Lower lobe of right lung (tissue), 2 donors: ENCODE results near the gene CERT1. TPM values are rescaled to one million over a fixed set of nuclear protein-coding genes. Genes with fewer than 3 reads are reported as not detected.

Experiments
- ATAC-seq, 2 donors: fragments of 200-7000 bp; cut with Tn5 transposase; one replicate each; pipeline ENCODE4 v1.9.1; 2020 to 2022; ENCODE audit warnings: mild to moderate bottlenecking in 2 of 2, moderate library complexity in 2 of 2
- DNase-seq: peaks from one replicate; pipeline ENCODE4 v3.0.0-alpha.2; 2020
- H3K27ac ChIP-seq: fragments of 200-600 bp; one replicate; pipeline ENCODE4 v1.8.0; 2022
- H3K27me3 ChIP-seq: fragments of 200-600 bp; one replicate; pipeline ENCODE4 v1.8.0; 2022; ENCODE audit warnings: low read depth
- H3K36me3 ChIP-seq: fragments of 200-600 bp; one replicate; pipeline ENCODE4 v1.8.0; 2022; ENCODE audit warnings: mild to moderate bottlenecking
- H3K4me1 ChIP-seq: fragments of 200-600 bp; one replicate; pipeline ENCODE4 v1.8.0; 2022
- H3K4me3 ChIP-seq: fragments of 200-600 bp; one replicate; pipeline ENCODE4 v1.8.0; 2022; ENCODE audit warnings: mild to moderate bottlenecking
- H3K9me3 ChIP-seq: fragments of 200-600 bp; one replicate; pipeline ENCODE4 v1.8.0; 2022
- CTCF ChIP-seq: fragments of 200-600 bp; IDR thresholded peaks from one replicate; pipeline ENCODE4 v1.8.0; 2022; ENCODE audit warnings: antibody characterized with exemption, mild to moderate bottlenecking
- intact Hi-C: fragments of 100-400 bp; cut with DNase I; formaldehyde crosslinking; loops from one replicate; pipeline ENCODE4 v1.11.0; 2022
- total RNA-seq: library from RNA; stranded (reverse); fragmentation: NEBNext Ultra II Directional; extraction: Animal tissue kit (Norgen Biotek cat#: 25700); gene quantifications from one replicate; pipeline ENCODE4 v1.2.1, GENCODE V29; 2021
- donor health status: DM: no; HTN: yes; CAD: no; lungs with severe emphysema.

Gene CERT1
- total RNA-seq, 1 donor from 2014 or later: 70.9 TPM

DNA sequence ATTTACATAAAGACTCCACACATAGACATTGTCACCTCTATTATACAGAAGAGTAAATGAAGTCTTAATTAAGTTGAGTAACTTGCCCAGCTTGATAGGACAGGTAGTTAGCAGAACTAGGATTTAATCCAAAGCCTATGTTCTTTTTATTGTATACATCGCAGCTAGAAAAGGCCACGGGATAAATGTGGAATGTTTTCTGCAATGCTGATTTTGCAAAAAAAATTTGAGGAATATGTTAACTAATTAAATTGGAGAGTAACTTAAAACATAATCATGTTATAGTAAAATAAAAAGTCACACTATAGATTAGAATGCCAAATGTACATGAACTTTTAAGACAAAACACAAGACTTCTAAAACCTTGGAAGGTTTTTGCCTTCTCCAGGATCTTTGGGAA, 41.3 kb upstream of the CERT1 start:
- intact Hi-C loops: no loop called here
- no peak for ATAC-seq
- Histone ChIP-seq H3K9me3 (no peaks in the 10 kb centered on the region), H3K27ac (no peak overlapping the region), H3K4me3 (no peak overlapping the region), H3K36me3 (peaks cover 27% of the 10 kb centered on the region), H3K27me3 (no peaks in the 10 kb centered on the region), H3K4me1 (no peaks in the 10 kb centered on the region)
- no peak for TF ChIP-seq CTCF
- no peak for DNase-seq

DNA sequence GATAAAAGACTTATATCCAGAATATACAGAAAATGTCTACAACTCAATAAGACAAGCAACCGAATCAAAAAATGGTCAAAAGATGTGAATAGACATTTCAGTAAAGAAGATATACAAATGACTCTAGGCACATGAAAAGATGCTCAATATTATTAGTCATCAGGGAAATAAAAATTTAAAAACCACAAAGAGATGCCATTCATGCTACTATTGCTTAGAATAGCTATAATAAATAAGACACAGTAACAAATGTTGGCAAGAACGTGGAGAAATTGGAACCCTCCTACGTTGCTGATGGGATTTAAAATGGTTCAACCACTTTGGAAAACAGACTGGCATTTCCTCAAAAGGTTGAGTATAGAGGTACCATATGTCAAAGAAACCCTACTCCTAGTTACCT, 40.0 kb upstream of the CERT1 start:
- peaks cover 27% of the 10 kb centered on the region for H3K36me3 ChIP-seq
- no peak overlapping the region for H3K27ac ChIP-seq
- no peak for ATAC-seq
- no peak overlapping the region for H3K4me3 ChIP-seq
- H3K4me1 ChIP-seq: no peaks in the 10 kb centered on the region
- no peak for DNase-seq
- TF ChIP-seq CTCF: no peak
- H3K9me3 ChIP-seq: no peaks in the 10 kb centered on the region
- intact Hi-C loops: no loop called here
- no peaks in the 10 kb centered on the region for H3K27me3 ChIP-seq

GRCh38 chr5:75550597-75550996, 39.2 kb upstream of the CERT1 start:
- intact Hi-C loops: no loop called here
- no peak for ATAC-seq
- TF ChIP-seq CTCF: no peak

GRCh38 chr5:75547812-75548211, 36.4 kb upstream of the CERT1 start:
- H3K36me3 ChIP-seq: peaks cover 13% of the 10 kb centered on the region
- H3K9me3 ChIP-seq: no peaks in the 10 kb centered on the region
- H3K4me3 ChIP-seq: no peak overlapping the region
- no peak for TF ChIP-seq CTCF
- intact Hi-C loops: no loop called here
- H3K27ac ChIP-seq: no peak overlapping the region
- no peaks in the 10 kb centered on the region for H3K27me3 ChIP-seq
- DNase-seq (no peak), ATAC-seq (peak in 1 of 2 donors; percentile 49)
- H3K4me1 ChIP-seq: no peaks in the 10 kb centered on the region

More at GRCh38 chr5:75550597-75550996, 39.2 kb upstream of the CERT1 start:
- no peak for DNase-seq
- H3K36me3 ChIP-seq: peaks cover 27% of the 10 kb centered on the region
- no peaks in the 10 kb centered on the region for H3K27me3 ChIP-seq
- H3K4me1 ChIP-seq: no peaks in the 10 kb centered on the region
- no peaks in the 10 kb centered on the region for H3K9me3 ChIP-seq
- no peak overlapping the region for H3K4me3 ChIP-seq
- no peak overlapping the region for H3K27ac ChIP-seq

DNA sequence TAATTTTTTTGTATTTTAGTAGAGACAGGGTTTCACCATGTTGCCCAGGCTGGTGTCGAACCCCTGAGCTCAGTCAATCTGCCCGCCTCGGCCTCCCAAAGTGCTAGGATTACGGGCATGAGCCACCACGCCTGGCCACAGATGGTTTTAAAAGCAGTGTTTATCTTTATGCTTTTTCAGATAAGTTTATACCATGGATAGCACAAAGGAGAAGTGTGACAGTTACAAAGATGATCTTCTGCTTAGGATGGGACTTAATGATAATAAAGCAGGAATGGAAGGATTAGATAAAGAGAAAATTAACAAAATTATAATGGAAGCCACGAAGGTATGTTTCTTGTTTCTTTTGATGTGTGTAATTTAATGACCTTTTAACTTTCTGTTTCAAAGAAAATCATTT, 35.4 kb upstream of the CERT1 start:
- Histone ChIP-seq H3K27ac (no peak overlapping the region), H3K27me3 (no peaks in the 10 kb centered on the region), H3K4me1 (no peaks in the 10 kb centered on the region), H3K9me3 (no peaks in the 10 kb centered on the region), H3K4me3 (no peak overlapping the region), H3K36me3 (peaks cover 4% of the 10 kb centered on the region)
- DNase-seq (no peak), ATAC-seq (no peak)
- no peak for TF ChIP-seq CTCF
- intact Hi-C loops: no loop called here

DNA sequence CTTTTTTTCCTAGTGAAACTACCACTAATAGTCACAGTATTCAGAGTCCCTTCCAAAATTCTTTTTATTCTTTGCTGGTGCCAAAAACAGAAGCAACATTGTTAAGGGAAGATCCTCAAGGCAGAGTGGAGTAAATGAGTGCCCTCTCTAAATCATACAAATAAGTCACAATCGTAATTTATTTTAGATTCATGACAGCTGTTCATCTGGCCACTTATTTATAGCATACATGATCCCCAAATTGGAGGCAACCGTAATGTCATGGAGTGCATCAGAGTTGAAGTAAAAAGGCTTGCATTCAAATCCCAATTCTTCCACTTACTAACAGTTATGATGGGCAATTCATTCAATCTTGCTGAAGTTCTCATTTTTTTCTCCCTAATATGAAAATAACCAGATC, 33.7 kb upstream of the CERT1 start:
- intact Hi-C loops: no loop called here
- TF ChIP-seq CTCF: no peak

More for the DNA sequence above, 33.7 kb upstream of the CERT1 start:
- DNase-seq (no peak), ATAC-seq (no peak)
- Histone ChIP-seq H3K27ac (no peak overlapping the region), H3K4me3 (no peak overlapping the region), H3K27me3 (no peaks in the 10 kb centered on the region), H3K4me1 (no peaks in the 10 kb centered on the region), H3K36me3 (peaks cover 12% of the 10 kb centered on the region), H3K9me3 (no peaks in the 10 kb centered on the region)
